ENCODE results near the gene RPN2. TPM values are rescaled to one million over a fixed set of nuclear protein-coding genes. Genes with fewer than 3 reads are reported as not detected.

The RPN2 gene
- total and polyA plus RNA-seq, 10 of the 15 experiments (the other 5 are each of a cell fraction or from before 2014, with no cell fraction given): 148 to 365 (median 228) TPM

DNA sequence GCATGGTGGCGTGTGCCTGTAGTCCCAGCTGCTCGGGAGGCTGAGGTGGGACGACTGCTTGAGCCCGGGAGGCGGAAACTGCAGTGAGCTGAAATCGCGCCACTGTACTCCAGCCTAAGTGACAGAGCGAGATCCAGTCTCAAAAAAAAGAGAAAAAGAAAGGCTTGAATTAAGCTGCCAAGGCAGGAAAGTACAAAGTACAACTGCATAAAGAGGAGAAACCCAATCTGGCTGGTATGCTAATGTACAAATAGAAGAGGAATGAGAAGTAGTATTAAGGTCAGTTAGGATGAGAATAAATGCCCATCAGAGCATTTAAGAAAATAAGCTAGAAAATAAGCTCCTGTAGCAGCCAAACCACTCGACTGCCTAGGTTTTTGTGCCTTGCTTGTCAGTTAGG is 23.1 kb upstream of the RPN2 start (continued):
- TF ChIP-seq ZNF687 (IDR thresholded peaks at IDR 0.05) (no peak), KDM1A (IDR thresholded peaks at IDR 0.05; ENCODE audit: borderline replicate concordance) (no peak), TCF7 (IDR thresholded peaks at IDR 0.05; ENCODE audit: borderline replicate concordance) (no peak), YBX1 (IDR thresholded peaks at IDR 0.05) (no peak), POU2F2 (IDR thresholded peaks at IDR 0.05; ENCODE audit: borderline replicate concordance, low read depth, low read length) (no peak), CBFB (IDR thresholded peaks at IDR 0.05; ENCODE audit: low read depth) (no peak)
- TF ChIP-seq, protein P1, sequence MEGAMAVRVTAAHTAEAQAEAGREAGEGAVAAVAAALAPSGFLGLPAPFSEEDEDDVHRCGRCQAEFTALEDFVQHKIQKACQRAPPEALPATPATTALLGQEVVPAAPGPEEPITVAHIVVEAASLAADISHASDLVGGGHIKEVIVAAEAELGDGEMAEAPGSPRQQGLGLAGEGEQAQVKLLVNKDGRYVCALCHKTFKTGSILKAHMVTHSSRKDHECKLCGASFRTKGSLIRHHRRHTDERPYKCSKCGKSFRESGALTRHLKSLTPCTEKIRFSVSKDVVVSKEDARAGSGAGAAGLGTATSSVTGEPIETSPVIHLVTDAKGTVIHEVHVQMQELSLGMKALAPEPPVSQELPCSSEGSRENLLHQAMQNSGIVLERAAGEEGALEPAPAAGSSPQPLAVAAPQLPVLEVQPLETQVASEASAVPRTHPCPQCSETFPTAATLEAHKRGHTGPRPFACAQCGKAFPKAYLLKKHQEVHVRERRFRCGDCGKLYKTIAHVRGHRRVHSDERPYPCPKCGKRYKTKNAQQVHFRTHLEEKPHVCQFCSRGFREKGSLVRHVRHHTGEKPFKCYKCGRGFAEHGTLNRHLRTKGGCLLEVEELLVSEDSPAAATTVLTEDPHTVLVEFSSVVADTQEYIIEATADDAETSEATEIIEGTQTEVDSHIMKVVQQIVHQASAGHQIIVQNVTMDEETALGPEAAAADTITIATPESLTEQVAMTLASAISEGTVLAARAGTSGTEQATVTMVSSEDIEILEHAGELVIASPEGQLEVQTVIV (IDR thresholded peaks at IDR 0.05; ENCODE audit: borderline replicate concordance, partially characterized antibody): no peak
